HCT116 (cell line): ENCODE results near the gene FOXN3. TPM values are rescaled to one million over a fixed set of nuclear protein-coding genes. Genes with fewer than 3 reads are reported as not detected.

Source experiments
- ATAC-seq: fragments of 200-7000 bp; cut with Tn5 transposase; 2 replicates; pipeline ENCODE4 v1.9.1; 2020; ENCODE audit warnings: mild to moderate bottlenecking, moderate library complexity
- BruUV-seq: library from RNA; stranded (reverse); fragments of 400-500 nt; replicated peaks from 2 replicates; lab custom pipeline; 2021; lab: Mats Ljungman, UMichigan
- CTCF ChIA-PET: fragments of 300-600 bp; sonication (Branson Sonifier 250); formaldehyde crosslinking; loops from one replicate; lab custom pipeline; 2021; ENCODE audit warnings: antibody characterized with exemption; lab: Charles Lee
- POLR2A ChIA-PET: fragments of 300-600, 350-600 bp; sonication (Branson Sonifier 250); formaldehyde crosslinking; loops from one replicate; lab custom pipeline; 2021; ENCODE audit warnings: antibody characterized with exemption; lab: Charles Lee
- RAD21 ChIA-PET, 2 experiments: fragments of 300-600 bp; sonication (Branson Sonifier 250); formaldehyde crosslinking; loops; one replicate each; lab custom pipeline; 2023; ENCODE audit warnings: low total read pairs in 2 of 2; ENCODE audit not compliant: uncharacterized antibody in 2 of 2, unreplicated experiment in 2 of 2, low non-redundant PET in 1 of 2; lab: Charles Lee
- DNase-seq: peaks from one replicate; pipeline ENCODE4 v3.0.0-alpha.2; 2010; ENCODE audit warnings: low read depth, low spot score
- H2AFZ ChIP-seq: fragments of 200-600 bp; shearing (Covaris generic), sonication (generic); 2 replicates; pipeline ENCODE4 v1.6.1; 2017; ENCODE audit warnings: low read depth, mixed run types, mixed read lengths, antibody characterized with exemption, low read length; ENCODE audit not compliant: poor library complexity, severe bottlenecking
- H3K27ac ChIP-seq: 2 replicates; pipeline ENCODE4 v1.5.1; 2012; ENCODE audit warnings: low read depth, low read length
- H3K27me3 ChIP-seq: fragments of 200-600 bp; sonication (generic); 2 replicates; pipeline ENCODE4 v1.6.1; 2016; ENCODE audit warnings: mixed run types, low read length, mixed read lengths; ENCODE audit not compliant: insufficient read depth
- H3K36me3 ChIP-seq, 2 experiments: fragments of 200-500 bp in 1 of 2; fragments of 200-600 bp in 1 of 2; sonication (Bioruptor generic) in 1 of 2; sonication (generic) in 1 of 2; 2 replicates each; pipeline versions ENCODE4 v1.5.1 to v1.6.1; 2014 to 2016; ENCODE audit warnings: low read length in 2 of 2, inconsistent platforms in 1 of 2, mixed read lengths in 1 of 2, mixed run types in 1 of 2; ENCODE audit not compliant: insufficient read depth in 2 of 2, control insufficient read depth in 1 of 2
- H3K4me1 ChIP-seq, 2 experiments: fragments of 200-600 bp in 1 of 2; sonication (generic) in 1 of 2; 2 replicates each; pipeline versions ENCODE4 v1.5.1 to v1.6.1; 2012 to 2017; ENCODE audit warnings: low read length in 2 of 2, inconsistent platforms in 1 of 2, mild to moderate bottlenecking in 1 of 2, mixed read lengths in 1 of 2, mixed run types in 1 of 2, moderate library complexity in 1 of 2; ENCODE audit not compliant: insufficient read depth in 2 of 2, control insufficient read depth in 1 of 2
- H3K4me2 ChIP-seq: fragments of 200-600 bp; sonication (generic); 2 replicates; pipeline ENCODE4 v1.6.1; 2017; ENCODE audit warnings: mixed run types, low read length, mixed read lengths
- H3K4me3 ChIP-seq, 2 experiments: fragments of 200-600 bp in 1 of 2; sonication (generic) in 1 of 2; replicated peaks in 1 of 2; 2 replicates each; pipeline ENCODE4 v1.5.1; 2011 to 2016; ENCODE audit warnings: low read length in 2 of 2, control low read depth in 1 of 2, low read depth in 1 of 2, mild to moderate bottlenecking in 1 of 2, mixed read lengths in 1 of 2, mixed run types in 1 of 2
- H3K79me2 ChIP-seq: fragments of 200-600 bp; sonication (generic); 2 replicates; pipeline ENCODE4 v1.6.1; 2017; ENCODE audit warnings: mild to moderate bottlenecking, mixed run types, low read length, moderate library complexity, mixed read lengths; ENCODE audit not compliant: insufficient read depth
- H3K9ac ChIP-seq: fragments of 200-600 bp; sonication (generic); 2 replicates; pipeline ENCODE4 v1.6.1; 2016; ENCODE audit warnings: low read length, mixed read lengths
- H3K9me2 ChIP-seq: fragments of 200-600 bp; sonication (generic), shearing (Covaris generic); 2 replicates; pipeline ENCODE4 v1.6.1; 2017; ENCODE audit warnings: mixed run types, mild to moderate bottlenecking, moderate library complexity; ENCODE audit not compliant: insufficient read depth
- H3K9me3 ChIP-seq, 2 experiments: fragments of 200-500 bp in 1 of 2; fragments of 200-600 bp in 1 of 2; sonication (Bioruptor generic) in 1 of 2; sonication (generic) in 1 of 2; 2 replicates each; pipeline ENCODE4 v1.6.1; 2014 to 2017; ENCODE audit warnings: low read length in 2 of 2, mixed read lengths in 2 of 2, inconsistent platforms in 1 of 2, low read depth in 1 of 2, mild to moderate bottlenecking in 1 of 2, mixed run types in 1 of 2, moderate library complexity in 1 of 2; ENCODE audit not compliant: control insufficient read depth in 1 of 2, insufficient read depth in 1 of 2
- H4K20me1 ChIP-seq: fragments of 200-600 bp; sonication (generic), shearing (Covaris generic); 2 replicates; pipeline ENCODE4 v1.6.1; 2017; ENCODE audit warnings: mixed run types, mild to moderate bottlenecking, moderate library complexity; ENCODE audit not compliant: insufficient read depth
- ELF1 ChIP-seq: IDR thresholded peaks from 2 replicates; pipeline ENCODE4 v1.6.1; 2012; ENCODE audit warnings: low read depth, borderline replicate concordance
- JUND ChIP-seq: IDR thresholded peaks from 2 replicates; pipeline ENCODE4 v1.6.1; 2012
- POLR2A ChIP-seq: IDR thresholded peaks from 2 replicates; pipeline ENCODE4 v1.7.0; 2011; ENCODE audit warnings: borderline replicate concordance; ENCODE audit not compliant: insufficient read depth, insufficient read length; ENCODE audit errors: extremely low read depth
- SRF ChIP-seq: IDR thresholded peaks from 2 replicates; pipeline ENCODE4 v1.6.1; 2012; ENCODE audit warnings: low read depth
- ZNF274 ChIP-seq: fragments of 200-500 bp; sonication (Bioruptor generic); IDR thresholded peaks from 2 replicates; pipeline ENCODE4 v1.6.1; 2014; ENCODE audit warnings: mild to moderate bottlenecking, low read depth, low read length, inconsistent platforms
- intact Hi-C: fragments of 100-400 bp; cut with micrococcal nuclease; formaldehyde crosslinking; loops from 2 replicates; pipeline ENCODE4 v1.10.0; 2022
- total RNA-seq: library from RNA; stranded (reverse); gene quantifications from one replicate; pipeline ENCODE4 v1.2.1, GENCODE V29; 2021; ENCODE audit not compliant: unreplicated experiment
- TF ChIP-seq, protein P1 (sequence below): IDR thresholded peaks from 2 replicates; pipeline ENCODE4 v1.6.1; 2011; ENCODE audit warnings: mild to moderate bottlenecking, low read length, moderate library complexity; ENCODE audit not compliant: insufficient replicate concordance; ENCODE audit errors: extremely low read depth
- TF ChIP-seq, protein P2 (sequence below): IDR thresholded peaks from 2 replicates; pipeline ENCODE4 v1.6.1; 2012; ENCODE audit warnings: low read depth
- TF ChIP-seq, protein P3 (sequence below): IDR thresholded peaks from 2 replicates; pipeline ENCODE4 v1.6.1; 2012

Gene FOXN3
- total RNA-seq, 1 experiment from 2014 or later, result 20.0 TPM

DNA sequence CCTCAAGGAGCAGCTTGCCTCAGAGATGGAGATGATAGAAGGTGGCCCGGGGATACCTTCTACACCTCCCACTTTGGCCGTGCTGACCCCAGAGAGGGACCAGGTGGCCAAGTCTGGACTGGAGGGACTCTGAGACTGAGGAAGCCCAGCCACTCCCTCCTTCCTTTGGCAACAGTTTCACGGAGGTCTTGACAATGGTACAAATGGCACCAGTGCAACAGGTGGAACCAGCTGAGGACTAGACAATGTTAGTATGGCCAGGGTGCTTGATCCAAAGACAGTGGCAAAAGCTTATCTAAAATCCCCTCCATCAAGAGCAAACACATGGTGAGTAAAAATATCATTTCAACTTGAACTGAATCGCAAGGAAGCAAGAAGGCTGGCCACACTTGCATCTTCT, 117.4 kb downstream of the FOXN3 start (continued):
- no peak for TF ChIP-seq POLR2A
- TF ChIP-seq ZNF274, result no peak
- TF ChIP-seq SRF, result no peak
- no peak for TF ChIP-seq JUND
- TF ChIP-seq, protein P1, sequence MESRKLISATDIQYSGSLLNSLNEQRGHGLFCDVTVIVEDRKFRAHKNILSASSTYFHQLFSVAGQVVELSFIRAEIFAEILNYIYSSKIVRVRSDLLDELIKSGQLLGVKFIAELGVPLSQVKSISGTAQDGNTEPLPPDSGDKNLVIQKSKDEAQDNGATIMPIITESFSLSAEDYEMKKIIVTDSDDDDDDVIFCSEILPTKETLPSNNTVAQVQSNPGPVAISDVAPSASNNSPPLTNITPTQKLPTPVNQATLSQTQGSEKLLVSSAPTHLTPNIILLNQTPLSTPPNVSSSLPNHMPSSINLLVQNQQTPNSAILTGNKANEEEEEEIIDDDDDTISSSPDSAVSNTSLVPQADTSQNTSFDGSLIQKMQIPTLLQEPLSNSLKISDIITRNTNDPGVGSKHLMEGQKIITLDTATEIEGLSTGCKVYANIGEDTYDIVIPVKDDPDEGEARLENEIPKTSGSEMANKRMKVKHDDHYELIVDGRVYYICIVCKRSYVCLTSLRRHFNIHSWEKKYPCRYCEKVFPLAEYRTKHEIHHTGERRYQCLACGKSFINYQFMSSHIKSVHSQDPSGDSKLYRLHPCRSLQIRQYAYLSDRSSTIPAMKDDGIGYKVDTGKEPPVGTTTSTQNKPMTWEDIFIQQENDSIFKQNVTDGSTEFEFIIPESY, result no peak
- no peak for TF ChIP-seq ELF1

DNA sequence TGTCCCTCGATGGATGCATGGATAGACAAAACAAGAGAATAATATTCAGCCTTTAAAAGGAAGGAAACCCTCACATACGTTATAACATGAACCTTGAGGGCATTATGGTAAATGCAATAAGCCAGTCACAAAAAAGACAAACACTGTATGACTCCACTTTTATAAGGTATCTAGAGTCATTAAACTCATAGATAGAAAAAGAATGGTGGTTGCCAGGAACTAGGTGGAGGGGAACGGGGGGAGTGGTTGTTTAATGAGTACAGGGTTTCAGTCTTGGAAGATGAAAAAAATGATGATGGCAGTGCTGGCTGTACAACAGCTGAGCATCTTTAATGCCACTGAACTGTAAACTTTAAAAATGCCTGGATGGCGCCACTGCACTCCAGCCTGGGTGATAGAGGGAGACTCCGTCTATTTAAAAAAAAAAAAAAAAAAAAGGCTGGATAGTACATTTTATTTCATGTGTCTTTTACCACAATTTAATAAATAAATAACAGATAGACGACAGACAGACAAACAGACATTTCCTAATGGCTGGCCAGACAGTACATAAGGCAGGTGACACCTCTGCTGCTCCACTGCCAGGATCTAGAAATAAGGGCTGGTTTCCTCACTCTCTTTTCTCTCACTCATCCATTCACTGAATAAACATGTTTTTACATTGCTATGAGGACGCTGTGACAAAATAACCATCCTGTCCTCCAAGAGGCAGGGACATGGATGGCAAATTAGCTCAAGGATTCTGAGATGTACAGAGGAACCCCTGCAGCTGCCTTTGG, 118.8 kb downstream of the FOXN3 start:
- Histone ChIP-seq H3K9me2 (no peaks in the 10 kb centered on the region), H3K79me2 (no peaks in the 10 kb centered on the region), H3K4me3 (no peak overlapping the region), H3K4me2 (no peak overlapping the region), H3K27ac (no peak overlapping the region), H2AFZ (no peak overlapping the region), H3K9ac (no peak overlapping the region), H3K4me1 (peaks cover 14 to 19% of the 10 kb centered on the region in 2 experiments), H3K9me3 (no peaks in the 10 kb centered on the region), H3K27me3 (no peaks in the 10 kb centered on the region), H3K36me3 (no peaks in the 10 kb centered on the region), H4K20me1 (no peaks in the 10 kb centered on the region)
- CTCF ChIA-PET, result no interaction called here
- TF ChIP-seq, protein P2, sequence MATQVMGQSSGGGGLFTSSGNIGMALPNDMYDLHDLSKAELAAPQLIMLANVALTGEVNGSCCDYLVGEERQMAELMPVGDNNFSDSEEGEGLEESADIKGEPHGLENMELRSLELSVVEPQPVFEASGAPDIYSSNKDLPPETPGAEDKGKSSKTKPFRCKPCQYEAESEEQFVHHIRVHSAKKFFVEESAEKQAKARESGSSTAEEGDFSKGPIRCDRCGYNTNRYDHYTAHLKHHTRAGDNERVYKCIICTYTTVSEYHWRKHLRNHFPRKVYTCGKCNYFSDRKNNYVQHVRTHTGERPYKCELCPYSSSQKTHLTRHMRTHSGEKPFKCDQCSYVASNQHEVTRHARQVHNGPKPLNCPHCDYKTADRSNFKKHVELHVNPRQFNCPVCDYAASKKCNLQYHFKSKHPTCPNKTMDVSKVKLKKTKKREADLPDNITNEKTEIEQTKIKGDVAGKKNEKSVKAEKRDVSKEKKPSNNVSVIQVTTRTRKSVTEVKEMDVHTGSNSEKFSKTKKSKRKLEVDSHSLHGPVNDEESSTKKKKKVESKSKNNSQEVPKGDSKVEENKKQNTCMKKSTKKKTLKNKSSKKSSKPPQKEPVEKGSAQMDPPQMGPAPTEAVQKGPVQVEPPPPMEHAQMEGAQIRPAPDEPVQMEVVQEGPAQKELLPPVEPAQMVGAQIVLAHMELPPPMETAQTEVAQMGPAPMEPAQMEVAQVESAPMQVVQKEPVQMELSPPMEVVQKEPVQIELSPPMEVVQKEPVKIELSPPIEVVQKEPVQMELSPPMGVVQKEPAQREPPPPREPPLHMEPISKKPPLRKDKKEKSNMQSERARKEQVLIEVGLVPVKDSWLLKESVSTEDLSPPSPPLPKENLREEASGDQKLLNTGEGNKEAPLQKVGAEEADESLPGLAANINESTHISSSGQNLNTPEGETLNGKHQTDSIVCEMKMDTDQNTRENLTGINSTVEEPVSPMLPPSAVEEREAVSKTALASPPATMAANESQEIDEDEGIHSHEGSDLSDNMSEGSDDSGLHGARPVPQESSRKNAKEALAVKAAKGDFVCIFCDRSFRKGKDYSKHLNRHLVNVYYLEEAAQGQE, result no peak
- TF ChIP-seq, protein P3, sequence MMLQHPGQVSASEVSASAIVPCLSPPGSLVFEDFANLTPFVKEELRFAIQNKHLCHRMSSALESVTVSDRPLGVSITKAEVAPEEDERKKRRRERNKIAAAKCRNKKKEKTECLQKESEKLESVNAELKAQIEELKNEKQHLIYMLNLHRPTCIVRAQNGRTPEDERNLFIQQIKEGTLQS, result no peak
- TF ChIP-seq ZNF274, result no peak
- RAD21 ChIA-PET, result no interaction called here
- POLR2A ChIA-PET, result no interaction called here
- no peak for DNase-seq
- intact Hi-C loops, result no loop called here
- BruUV-seq, result no TSS peak
- no peak for ATAC-seq
